ENCODE measurements around the gene CLSTN2. TPM values are rescaled to one million over a fixed set of nuclear protein-coding genes. Genes with fewer than 3 reads are reported as not detected.

CLSTN2 gene
- total and polyA plus RNA-seq, 5 experiments from 2014 or later = not detected

GRCh38 chr3:140096037-140096436 is 161.1 kb downstream of the CLSTN2 start:
- H3K4me1 Mint-ChIP-seq = no peaks in the 10 kb centered on the region
- H3K36me3 Mint-ChIP-seq = no peaks in the 10 kb centered on the region
- no peak overlapping the region for H3K27ac Mint-ChIP-seq
- DNase-seq = no peak
- peaks cover 0 to 3% (median 0%) of the 10 kb centered on the region in 9 donors for H3K9me3 Mint-ChIP-seq
- POLR2A ChIA-PET = no interaction called here
- H3K27me3 Mint-ChIP-seq = peaks cover 2 to 18% (median 4%) of the 10 kb centered on the region in 5 donors
- ATAC-seq = no peak
- no peak overlapping the region for H3K4me3 Mint-ChIP-seq

GRCh38 chr3:140097874-140098635 is 163.1 kb downstream of the CLSTN2 start:
- no peak for ATAC-seq
- peaks cover 0 to 18% (median 4%) of the 10 kb centered on the region in 5 donors for H3K27me3 Mint-ChIP-seq
- H3K27ac Mint-ChIP-seq = no peak overlapping the region
- POLR2A ChIA-PET = no interaction called here
- H3K4me3 Mint-ChIP-seq = no peak overlapping the region
- DNase-seq = no peak
- no peaks in the 10 kb centered on the region for H3K4me1 Mint-ChIP-seq
- no peaks in the 10 kb centered on the region for H3K36me3 Mint-ChIP-seq
- peaks cover 0 to 6% (median 0%) of the 10 kb centered on the region in 9 donors for H3K9me3 Mint-ChIP-seq

- no peaks in the 10 kb centered on the region for H3K4me1 Mint-ChIP-seq
- POLR2A ChIA-PET = no interaction called here
- peaks cover 0 to 18% (median 1%) of the 10 kb centered on the region in 5 donors for H3K27me3 Mint-ChIP-seq
- no peak overlapping the region for H3K27ac Mint-ChIP-seq
- H3K9me3 Mint-ChIP-seq = peaks cover 0 to 6% (median 0%) of the 10 kb centered on the region in 9 donors
- DNase-seq (no peak), ATAC-seq (no peak)
- H3K36me3 Mint-ChIP-seq = no peaks in the 10 kb centered on the region
- H3K4me3 Mint-ChIP-seq = no peak overlapping the region
Observed at GRCh38 chr3:140100479-140100878, 165.5 kb downstream of the CLSTN2 start.

DNA sequence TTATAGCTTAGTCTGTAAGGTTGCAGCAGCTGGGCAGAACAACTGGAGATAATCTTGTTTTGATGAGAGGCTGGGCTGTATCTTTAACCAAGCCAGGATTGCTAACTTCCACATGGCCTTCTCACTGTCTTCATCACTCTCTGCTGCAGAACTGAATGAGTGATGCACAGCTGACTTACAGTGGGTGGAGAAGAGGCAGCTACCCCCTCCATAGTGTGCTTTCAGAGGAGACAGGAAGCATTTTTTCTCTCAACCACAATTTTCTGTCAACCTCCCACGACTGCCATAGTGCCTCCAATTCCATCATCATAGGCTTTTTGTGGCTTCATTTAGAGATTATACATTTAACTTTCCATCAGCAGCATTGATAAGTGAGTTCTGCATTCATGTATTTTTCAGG is 168.2 kb downstream of the CLSTN2 start:
- Mint-ChIP-seq H3K9me3 (peaks cover 0 to 6% (median 0%) of the 10 kb centered on the region in 9 donors), H3K36me3 (no peaks in the 10 kb centered on the region), H3K4me3 (no peak overlapping the region), H3K27ac (no peak overlapping the region), H3K4me1 (no peaks in the 10 kb centered on the region), H3K27me3 (peaks cover 0 to 21% (median 1%) of the 10 kb centered on the region in 5 donors)
- DNase-seq (no peak), ATAC-seq (no peak)
- POLR2A ChIA-PET = no interaction called here

GRCh38 chr3:140103986-140104645 is 169.1 kb downstream of the CLSTN2 start:
- H3K4me1 Mint-ChIP-seq = no peaks in the 10 kb centered on the region
- peaks cover 0 to 24% (median 1%) of the 10 kb centered on the region in 5 donors for H3K27me3 Mint-ChIP-seq
- DNase-seq (no peak), ATAC-seq (no peak)
- no peaks in the 10 kb centered on the region for H3K36me3 Mint-ChIP-seq
- no peak overlapping the region for H3K4me3 Mint-ChIP-seq
- H3K27ac Mint-ChIP-seq = no peak overlapping the region
- peaks cover 0 to 3% (median 0%) of the 10 kb centered on the region in 9 donors for H3K9me3 Mint-ChIP-seq
- POLR2A ChIA-PET = no interaction called here

GRCh38 chr3:140113996-140114788 is 179.2 kb downstream of the CLSTN2 start:
- no peak for DNase-seq
- POLR2A ChIA-PET = no interaction called here
- no peak overlapping the region for H3K4me3 Mint-ChIP-seq
- no peak for ATAC-seq
- no peaks in the 10 kb centered on the region for H3K36me3 Mint-ChIP-seq
- H3K27ac Mint-ChIP-seq = no peak overlapping the region
- no peaks in the 10 kb centered on the region for H3K9me3 Mint-ChIP-seq
- peaks cover 0 to 25% (median 10%) of the 10 kb centered on the region in 5 donors for H3K27me3 Mint-ChIP-seq
- H3K4me1 Mint-ChIP-seq = no peaks in the 10 kb centered on the region

DNA sequence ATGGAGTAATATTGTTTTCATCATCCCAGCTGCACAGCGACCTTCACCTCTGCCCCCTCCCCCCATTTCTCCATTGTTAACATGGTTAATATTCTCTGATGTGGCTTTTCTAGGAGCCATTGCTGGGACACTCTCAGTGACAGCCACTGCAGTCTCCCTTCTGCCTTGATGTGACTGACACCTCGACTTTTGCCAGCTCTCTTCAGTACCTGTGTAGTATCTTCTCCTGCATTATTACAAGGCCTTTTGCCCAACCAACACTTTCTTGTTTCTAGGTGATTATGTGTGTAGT is 179.8 kb downstream of the CLSTN2 start:
- Mint-ChIP-seq H3K4me3 (no peak overlapping the region), H3K9me3 (no peaks in the 10 kb centered on the region), H3K27ac (no peak overlapping the region), H3K27me3 (peaks cover 0 to 21% (median 10%) of the 10 kb centered on the region in 5 donors), H3K4me1 (no peaks in the 10 kb centered on the region), H3K36me3 (no peaks in the 10 kb centered on the region)
- DNase-seq (no peak), ATAC-seq (no peak)
- POLR2A ChIA-PET = no interaction called here

DNA sequence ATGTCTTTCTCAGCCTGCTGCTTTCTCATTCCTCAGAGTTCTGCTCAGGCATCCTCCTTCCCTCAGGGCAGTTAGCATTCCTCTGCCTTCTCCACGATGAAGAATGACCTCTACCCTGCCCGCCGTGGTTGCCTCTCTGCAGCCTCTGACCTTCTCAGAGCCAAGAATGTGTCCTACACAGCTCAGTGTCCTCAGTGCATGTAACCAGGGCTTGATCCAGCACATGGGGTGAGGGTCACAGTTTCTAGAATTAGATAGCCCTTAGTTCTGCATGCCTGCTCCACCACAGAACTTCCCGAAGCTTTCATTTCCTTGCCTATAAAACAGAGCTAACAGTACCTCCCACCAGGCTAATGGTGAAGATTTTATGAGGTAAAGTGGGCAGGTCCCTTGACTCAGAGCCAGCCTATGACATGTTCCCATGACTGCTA is 182.1 kb downstream of the CLSTN2 start:
- H3K27me3 Mint-ChIP-seq = peaks cover 0 to 21% (median 9%) of the 10 kb centered on the region in 5 donors
- POLR2A ChIA-PET = no interaction called here
- no peaks in the 10 kb centered on the region for H3K36me3 Mint-ChIP-seq

GRCh38 chr3:140122183-140122582 is 187.2 kb downstream of the CLSTN2 start:
- no peaks in the 10 kb centered on the region for H3K4me1 Mint-ChIP-seq
- H3K9me3 Mint-ChIP-seq = no peaks in the 10 kb centered on the region
- H3K36me3 Mint-ChIP-seq = no peaks in the 10 kb centered on the region
- POLR2A ChIA-PET = no interaction called here
- no peak for DNase-seq
- no peak for ATAC-seq
- no peak overlapping the region for H3K4me3 Mint-ChIP-seq
- H3K27ac Mint-ChIP-seq = no peak overlapping the region
- peaks cover 0 to 14% (median 4%) of the 10 kb centered on the region in 5 donors for H3K27me3 Mint-ChIP-seq

More for the DNA sequence above, 182.1 kb downstream of the CLSTN2 start:
- Mint-ChIP-seq H3K4me3 (no peak overlapping the region), H3K9me3 (no peaks in the 10 kb centered on the region), H3K4me1 (no peaks in the 10 kb centered on the region), H3K27ac (peak overlapping the region in 1 of 10 donors; percentile 53)
- DNase-seq (no peak), ATAC-seq (no peak)

GRCh38 chr3:140128217-140128616 is 193.2 kb downstream of the CLSTN2 start:
- peaks cover 0 to 16% (median 0%) of the 10 kb centered on the region in 5 donors for H3K27me3 Mint-ChIP-seq
- H3K9me3 Mint-ChIP-seq = no peaks in the 10 kb centered on the region
- ATAC-seq (no peak), DNase-seq (no peak)
- H3K27ac Mint-ChIP-seq = peak overlapping the region in 1 of 10 donors; percentile 12
- H3K4me1 Mint-ChIP-seq = no peaks in the 10 kb centered on the region
- H3K4me3 Mint-ChIP-seq = no peak overlapping the region
- POLR2A ChIA-PET = no interaction called here
- H3K36me3 Mint-ChIP-seq = no peaks in the 10 kb centered on the region

GRCh38 chr3:140128631-140129030 is 193.6 kb downstream of the CLSTN2 start:
- ATAC-seq = no peak
- DNase-seq = no peak
- peaks cover 0 to 16% (median 0%) of the 10 kb centered on the region in 5 donors for H3K27me3 Mint-ChIP-seq
- POLR2A ChIA-PET = no interaction called here
- H3K4me3 Mint-ChIP-seq = no peak overlapping the region
- no peaks in the 10 kb centered on the region for H3K9me3 Mint-ChIP-seq
- no peaks in the 10 kb centered on the region for H3K36me3 Mint-ChIP-seq
- H3K27ac Mint-ChIP-seq = no peak overlapping the region
- H3K4me1 Mint-ChIP-seq = no peaks in the 10 kb centered on the region

DNA sequence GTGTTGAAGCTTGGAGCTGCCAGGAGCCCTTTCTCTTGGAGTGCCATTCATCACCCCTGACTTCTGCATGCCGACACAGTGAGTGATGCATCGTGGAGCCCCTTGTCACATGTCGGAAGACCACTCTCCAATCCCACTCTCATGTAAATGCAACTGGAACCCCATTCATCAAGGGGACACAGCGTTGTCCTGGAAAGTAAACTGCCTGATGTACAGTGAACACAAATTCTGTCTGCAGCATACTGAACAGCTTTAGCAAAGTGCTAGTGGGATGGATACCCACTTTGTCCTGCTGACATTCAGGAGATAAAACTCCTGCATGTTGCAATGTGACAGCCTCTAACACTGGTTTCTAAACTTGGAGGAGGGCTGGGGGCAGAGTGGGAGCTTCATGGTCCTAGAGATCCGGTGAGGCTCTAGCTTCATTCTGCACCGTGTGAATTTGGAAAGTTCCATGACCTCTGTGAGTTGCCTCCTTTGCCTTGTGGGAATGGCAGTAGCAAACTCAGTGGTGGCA is 194.8 kb downstream of the CLSTN2 start:
- ATAC-seq (no peak), DNase-seq (no peak)
- no peak overlapping the region for H3K27ac Mint-ChIP-seq
- H3K4me3 Mint-ChIP-seq = no peak overlapping the region
- H3K36me3 Mint-ChIP-seq = no peaks in the 10 kb centered on the region
- POLR2A ChIA-PET = no interaction called here
- H3K9me3 Mint-ChIP-seq = no peaks in the 10 kb centered on the region
- H3K27me3 Mint-ChIP-seq = peaks cover 0 to 16% (median 0%) of the 10 kb centered on the region in 5 donors
- no peaks in the 10 kb centered on the region for H3K4me1 Mint-ChIP-seq

GRCh38 chr3:140131895-140132294 is 196.9 kb downstream of the CLSTN2 start:
- Mint-ChIP-seq H3K9me3 (no peaks in the 10 kb centered on the region), H3K4me3 (no peak overlapping the region), H3K27ac (no peak overlapping the region), H3K36me3 (no peaks in the 10 kb centered on the region), H3K27me3 (peaks cover 0 to 25% (median 3%) of the 10 kb centered on the region in 5 donors), H3K4me1 (no peaks in the 10 kb centered on the region)
- DNase-seq (no peak), ATAC-seq (no peak)
- POLR2A ChIA-PET = no interaction called here
